ENCODE results near the gene SMG1. TPM values are rescaled to one million over a fixed set of nuclear protein-coding genes. Genes with fewer than 3 reads are reported as not detected.
A peak's percentile ranks its signal among the peaks of the same experiment; 100 is the strongest.

The SMG1 gene
- total and polyA plus RNA-seq, 4 donors: 5.3 to 70.8 (median 22.3) TPM

DNA sequence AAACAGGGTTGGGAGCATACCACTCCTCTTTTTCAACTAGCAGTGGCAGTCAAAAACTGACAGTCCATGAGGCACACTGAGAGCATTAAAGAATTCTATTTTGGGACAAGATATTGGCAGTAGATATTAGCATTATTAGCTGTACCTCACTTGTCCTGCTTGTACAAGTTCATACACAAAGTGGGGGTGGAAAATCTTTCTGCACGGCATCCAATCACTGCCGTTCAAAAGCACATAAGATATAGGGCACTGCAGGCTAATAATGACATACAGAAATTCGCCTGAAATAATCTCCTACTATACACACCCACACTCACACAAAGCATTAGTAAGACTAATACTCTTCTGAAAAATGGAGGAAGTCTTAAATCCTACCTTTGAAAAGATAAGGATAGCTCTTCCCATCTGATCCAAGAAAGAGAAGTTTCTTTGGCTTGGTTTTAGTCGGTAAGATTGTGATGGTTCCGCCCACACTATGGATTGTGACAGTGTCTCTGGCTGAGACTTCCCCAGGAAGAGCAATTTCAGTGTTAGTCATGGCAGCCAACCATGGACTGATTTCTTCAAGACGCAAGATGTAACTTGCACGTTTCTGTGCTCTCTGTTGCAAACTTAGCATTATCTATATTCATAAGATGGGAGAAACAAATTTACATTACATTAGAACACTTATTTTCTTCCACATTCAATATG lies 84.2 kb downstream of the SMG1 start:
- DNase-seq (ENCODE audit: low spot score): no peak
- WGBS: 89% methylated on average over 7 of the region's 7 CpGs
- Histone ChIP-seq H3K4me1 (ENCODE audit: control insufficient read depth in 4 of 4, insufficient read depth in 4 of 4, low read length in 3 of 4) (peaks cover 2 to 15% (median 10%) of the 10 kb centered on the region in 4 donors), H3K36me3 (ENCODE audit: control insufficient read depth in 4 of 4, insufficient read depth in 3 of 4, low read depth in 1 of 4, low read length in 3 of 4) (peaks cover 14 to 59% (median 46%) of the 10 kb centered on the region in 4 donors), H3K9me3 (ENCODE audit: control insufficient read depth in 4 of 4, low read length in 3 of 4) (no peaks in the 10 kb centered on the region), H3K4me3 (ENCODE audit: low read depth in 1 of 3, low read length in 3 of 3) (no peak overlapping the region), H3K9ac (ENCODE audit: low read depth in 1 of 2, low read length in 2 of 2) (no peak overlapping the region), H3K27me3 (ENCODE audit: control insufficient read depth in 4 of 4, insufficient read depth in 4 of 4, low read length in 3 of 4) (no peaks in the 10 kb centered on the region), H3K27ac (ENCODE audit: low read depth in 1 of 2, low read length in 2 of 2) (peak overlapping the region in 1 of 2 donors; percentile 19)
- TF ChIP-seq ATF3 (IDR thresholded peaks at IDR 0.05) (no peak), JUND (IDR thresholded peaks at IDR 0.05) (no peak), GABPA (IDR thresholded peaks at IDR 0.05 in 1 of 2, conservative IDR thresholded peaks at IDR 0.05 in 1 of 2) (no peak), ZBTB33 (IDR thresholded peaks at IDR 0.05) (no peak), RAD21 (IDR thresholded peaks at IDR 0.05) (no peak), FOXA2 (IDR thresholded peaks at IDR 0.05) (no peak), YY1 (IDR thresholded peaks at IDR 0.05) (no peak), NR2F2 (IDR thresholded peaks at IDR 0.05) (no peak), HNF4G (IDR thresholded peaks at IDR 0.05) (no peak), EGR1 (IDR thresholded peaks at IDR 0.05; ENCODE audit: low read depth in 2 of 2) (no peak), TAF1 (conservative IDR thresholded peaks at IDR 0.05) (no peak), REST (IDR thresholded peaks at IDR 0.05) (no peak), FOXA1 (IDR thresholded peaks at IDR 0.05) (no peak), RXRA (IDR thresholded peaks at IDR 0.05) (no peak), HNF4A (conservative IDR thresholded peaks at IDR 0.05) (no peak), SP1 (IDR thresholded peaks at IDR 0.05) (no peak)
- TF ChIP-seq, protein P1, sequence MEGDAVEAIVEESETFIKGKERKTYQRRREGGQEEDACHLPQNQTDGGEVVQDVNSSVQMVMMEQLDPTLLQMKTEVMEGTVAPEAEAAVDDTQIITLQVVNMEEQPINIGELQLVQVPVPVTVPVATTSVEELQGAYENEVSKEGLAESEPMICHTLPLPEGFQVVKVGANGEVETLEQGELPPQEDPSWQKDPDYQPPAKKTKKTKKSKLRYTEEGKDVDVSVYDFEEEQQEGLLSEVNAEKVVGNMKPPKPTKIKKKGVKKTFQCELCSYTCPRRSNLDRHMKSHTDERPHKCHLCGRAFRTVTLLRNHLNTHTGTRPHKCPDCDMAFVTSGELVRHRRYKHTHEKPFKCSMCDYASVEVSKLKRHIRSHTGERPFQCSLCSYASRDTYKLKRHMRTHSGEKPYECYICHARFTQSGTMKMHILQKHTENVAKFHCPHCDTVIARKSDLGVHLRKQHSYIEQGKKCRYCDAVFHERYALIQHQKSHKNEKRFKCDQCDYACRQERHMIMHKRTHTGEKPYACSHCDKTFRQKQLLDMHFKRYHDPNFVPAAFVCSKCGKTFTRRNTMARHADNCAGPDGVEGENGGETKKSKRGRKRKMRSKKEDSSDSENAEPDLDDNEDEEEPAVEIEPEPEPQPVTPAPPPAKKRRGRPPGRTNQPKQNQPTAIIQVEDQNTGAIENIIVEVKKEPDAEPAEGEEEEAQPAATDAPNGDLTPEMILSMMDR (IDR thresholded peaks at IDR 0.05; ENCODE audit: low read depth, low read length, missing input control): no peak
- TF ChIP-seq, protein P2, sequence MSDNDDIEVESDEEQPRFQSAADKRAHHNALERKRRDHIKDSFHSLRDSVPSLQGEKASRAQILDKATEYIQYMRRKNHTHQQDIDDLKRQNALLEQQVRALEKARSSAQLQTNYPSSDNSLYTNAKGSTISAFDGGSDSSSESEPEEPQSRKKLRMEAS (IDR thresholded peaks at IDR 0.05): no peak
